GM12878 (cell line): ENCODE results near the gene KCNQ1. TPM values are rescaled to one million over a fixed set of nuclear protein-coding genes. Genes with fewer than 3 reads are reported as not detected.

Source experiments
- ATAC-seq: fragments of 200-7000 bp; cut with Tn5 transposase; 3 replicates; pipeline ENCODE4 v1.9.1; 2020; ENCODE audit warnings: mild to moderate bottlenecking, moderate library complexity
- BruUV-seq: library from RNA; stranded (reverse); fragments of 400-500 nt; replicated peaks from 2 replicates; lab custom pipeline; 2021; lab: Mats Ljungman, UMichigan
- CTCF ChIA-PET: fragments of 300-600 bp; sonication (Branson Sonifier 250); formaldehyde crosslinking; extraction: SDS; loops from one replicate; lab custom pipeline; 2021; ENCODE audit warnings: inconsistent platforms; lab: Yijun Ruan, JAX
- POLR2A ChIA-PET: fragments of 350-600 bp; formaldehyde crosslinking; extraction: SDS; loops from one replicate; lab custom pipeline; 2021; ENCODE audit warnings: inconsistent platforms; lab: Charles Lee
- RAD21 ChIA-PET: fragments of 300-600 bp; sonication (Branson Sonifier 250); formaldehyde crosslinking; loops from one replicate; lab custom pipeline; 2023; ENCODE audit warnings: antibody characterized with exemption; ENCODE audit not compliant: unreplicated experiment; lab: Charles Lee
- SMC1A ChIA-PET: fragments of 300-600 bp; sonication (Branson Sonifier 250); formaldehyde crosslinking; loops from one replicate; lab custom pipeline; 2023; ENCODE audit not compliant: unreplicated experiment, uncharacterized antibody; lab: Charles Lee
- DNase-seq: peaks from one replicate; pipeline ENCODE4 v3.0.0-alpha.2; 2011; ENCODE audit warnings: low read depth, low spot score
- FAIRE-seq: peaks from 3 replicates; lab custom pipeline; 2011; peaks lifted over from hg19 to GRCh38; lab: Jason Lieb, UNC
- H2AFZ ChIP-seq: 2 replicates; pipeline ENCODE4 v1.6.0; 2011; ENCODE audit warnings: low read depth, low read length, control low read depth; ENCODE audit not compliant: control insufficient read depth
- H3K27ac ChIP-seq: 2 replicates; pipeline ENCODE4 v1.5.1; 2011; ENCODE audit warnings: control low read depth; ENCODE audit not compliant: control insufficient read depth, insufficient read depth
- H3K27me3 ChIP-seq, 2 experiments: replicated peaks in 1 of 2; 2 replicates each; pipeline versions ENCODE4 v1.6.0 to v1.6.1; 2011; ENCODE audit warnings: low read length in 1 of 2; ENCODE audit not compliant: control insufficient read depth in 2 of 2, insufficient read depth in 2 of 2
- H3K36me3 ChIP-seq, 2 experiments: 2 replicates each; pipeline ENCODE4 v1.5.1; 2011; ENCODE audit warnings: low read length in 1 of 2; ENCODE audit not compliant: control insufficient read depth in 2 of 2, insufficient read depth in 2 of 2
- H3K4me1 ChIP-seq: 2 replicates; pipeline ENCODE4 v1.6.1; 2011; ENCODE audit warnings: mild to moderate bottlenecking, low read length, moderate library complexity, mixed read lengths; ENCODE audit not compliant: control insufficient read depth, insufficient read depth
- H3K4me2 ChIP-seq: 2 replicates; pipeline ENCODE4 v1.6.0; 2011; ENCODE audit warnings: control low read depth; ENCODE audit not compliant: control insufficient read depth, insufficient read depth
- H3K4me3 ChIP-seq: fragments of 200-600 bp; sonication (generic); 2 replicates; pipeline ENCODE4 v1.5.1; 2016
- H3K79me2 ChIP-seq: 2 replicates; pipeline ENCODE4 v1.6.0; 2011; ENCODE audit warnings: low read length; ENCODE audit not compliant: control insufficient read depth, insufficient read depth
- H3K9ac ChIP-seq: 2 replicates; pipeline ENCODE4 v1.8.0; 2011; ENCODE audit warnings: low read length, control low read depth, mixed read lengths; ENCODE audit not compliant: control insufficient read depth, insufficient read depth
- H3K9me3 ChIP-seq: replicated peaks from 3 replicates; pipeline ENCODE4 v1.5.1; 2011; ENCODE audit warnings: mild to moderate bottlenecking, low read length; ENCODE audit not compliant: control insufficient read depth, insufficient read depth
- H4K20me1 ChIP-seq: 2 replicates; pipeline ENCODE4 v1.6.0; 2011; ENCODE audit not compliant: control insufficient read depth, insufficient read depth
- BCLAF1 ChIP-seq: fragments of 450-650 bp; IDR thresholded peaks from 2 replicates; pipeline ENCODE4 v1.6.1; 2017; ENCODE audit warnings: antibody characterized with exemption, mild to moderate bottlenecking, moderate library complexity
- DPF2 ChIP-seq: fragments of 450-650 bp; IDR thresholded peaks from 2 replicates; pipeline ENCODE4 v1.6.1; 2017; ENCODE audit warnings: mild to moderate bottlenecking
- GATAD2B ChIP-seq: fragments of 450-650 bp; conservative IDR thresholded peaks from 2 replicates; pipeline ENCODE4 v1.6.1; 2017; ENCODE audit warnings: low read depth, mild to moderate bottlenecking, moderate library complexity
- HDAC2 ChIP-seq: fragments of 200-600 bp; sonication (generic); IDR thresholded peaks from 2 replicates; pipeline ENCODE4 v1.6.1; 2017
- HDGF ChIP-seq: fragments of 450-650 bp; IDR thresholded peaks from 2 replicates; pipeline ENCODE4 v1.6.1; 2016; ENCODE audit warnings: antibody characterized with exemption
- MYB ChIP-seq: fragments of 150-350 bp; IDR thresholded peaks from 2 replicates; pipeline ENCODE4 v1.6.1; 2014; ENCODE audit warnings: mild to moderate bottlenecking, low read depth, low read length, borderline replicate concordance
- MYC ChIP-seq: IDR thresholded peaks from 2 replicates; pipeline ENCODE4 v1.6.1; 2011; ENCODE audit warnings: mild to moderate bottlenecking, low read length, moderate library complexity, inconsistent platforms; ENCODE audit not compliant: insufficient read depth, insufficient replicate concordance, insufficient read length, severe bottlenecking
- NR2C2 ChIP-seq: IDR thresholded peaks from 2 replicates; pipeline ENCODE4 v1.6.1; 2011; ENCODE audit warnings: borderline replicate concordance, low read depth; ENCODE audit not compliant: control insufficient read depth, insufficient read length
- SREBF1 ChIP-seq: IDR thresholded peaks from 2 replicates; pipeline ENCODE4 v1.6.1; 2012; ENCODE audit warnings: mild to moderate bottlenecking, low read length
- ZNF217 ChIP-seq: fragments of 450-650 bp; IDR thresholded peaks from 2 replicates; pipeline ENCODE4 v1.6.1; 2017; ENCODE audit warnings: antibody characterized with exemption, mild to moderate bottlenecking
- WGBS: methylation state at CpG from one replicate; pipeline ENCODE4 v1.1.6; 2016; ENCODE audit warnings: low lambda C conversion rate; ENCODE audit not compliant: insufficient replicate concordance, insufficient coverage; ENCODE audit errors: missing lambda C conversion rate; 5-methylcytosine and 5-hydroxymethylcytosine counted together
- in situ Hi-C: fragments of 300-500 bp; cut with MboI; formaldehyde crosslinking; loops from 9 replicates; pipeline ENCODE4 v1.14.3; 2018; ENCODE audit warnings: mixed read lengths
- intact Hi-C: fragments of 100-400 bp; cut with micrococcal nuclease; formaldehyde crosslinking; loops from one replicate; pipeline ENCODE4 v1.14.2; 2022; ENCODE audit not compliant: unreplicated experiment
- polyA plus RNA-seq, 11 experiments: library from polyadenylated mRNA; depleted of rRNA in 4 of 11; unstranded in 6 of 11; stranded (reverse) in 5 of 11; fragments of >200 nt; fragmentation: Nextera tagmentation in 4 of 11; fragmentation: Illumina TruSeq in 1 of 11; extraction: Ambion mirVana in 4 of 11; extraction: Trizol in 1 of 11; gene quantifications; 1 replicate in 1 of 11; 2 replicates in 10 of 11; pipeline versions ENCODE4 v1.2.1 to v1.2.3, GENCODE V29; 2011 to 2016; ENCODE audit warnings: inconsistent platforms in 2 of 11, missing spikeins in 2 of 11, low read depth in 1 of 11
- total RNA-seq, 4 experiments: library from RNA; depleted of rRNA in 3 of 4; stranded (reverse); fragments of >200 nt in 3 of 4; fragmentation: Illumina TruSeq in 1 of 4; extraction: Trizol in 1 of 4; gene quantifications; 2 replicates each; pipeline versions ENCODE4 v1.2.1 to v1.2.3, GENCODE V29; 2013 to 2021

Gene KCNQ1
- total and polyA plus RNA-seq, 10 of the 15 experiments (the other 5 are each of a cell fraction or from before 2014, with no cell fraction given): 0.03 to 0.15 (median 0.12) TPM; not detected in 7

- no peaks in the 10 kb centered on the region for H3K4me1 ChIP-seq
- ChIA-PET POLR2A (no interaction called here), CTCF (no interaction called here), SMC1A (no interaction called here), RAD21 (no interaction called here)
- no TSS peak for BruUV-seq
- H3K36me3 ChIP-seq: no peaks in the 10 kb centered on the region
- no peak overlapping the region for H2AFZ ChIP-seq
- no peaks in the 10 kb centered on the region for H4K20me1 ChIP-seq
- H3K9me3 ChIP-seq: no peaks in the 10 kb centered on the region
- no peak overlapping the region for H3K4me3 ChIP-seq
- FAIRE-seq (no peak), ATAC-seq (no peak), DNase-seq (no peak)
- no peaks in the 10 kb centered on the region for H3K27me3 ChIP-seq
- TF ChIP-seq SREBF1 (no peak), ZNF217 (no peak), DPF2 (no peak), HDAC2 (no peak), GATAD2B (no peak), NR2C2 (no peak), BCLAF1 (no peak), MYB (no peak), MYC (no peak), HDGF (no peak)
- no peaks in the 10 kb centered on the region for H3K79me2 ChIP-seq
- intact Hi-C loops (no loop called here), in situ Hi-C loops (no loop called here)
- H3K27ac ChIP-seq: no peak overlapping the region
- no peak overlapping the region for H3K4me2 ChIP-seq
- H3K9ac ChIP-seq: no peak overlapping the region
- WGBS: 33% methylated on average over 30 of the region's 30 CpGs
These were observed 33.1 kb upstream of the KCNQ1 start for GRCh38 chr11:2411446-2412305.
